Activated T-cell treated with anti-CD3 and anti-CD28 coated beads, Interleukin-2, amount 50 U/mL, for 1 hour (primary cell): ENCODE measurements around the gene IL10RA.
"Not testable (repeated sequence)": the region's sequence is repeated elsewhere in the genome, so short reads cannot be mapped to it uniquely, and the experiment has no call there.

Source experiments
- DNase-seq: peaks from one replicate; pipeline ENCODE4 v3.0.0-alpha.2; 2020

IL10RA gene

GRCh38 chr11:117985953-117986887 is at the start of gene IL10RA:
Gene IL10RA, plus strand, starts transcription at chr11:117986394. Its CDS starts 74 bp downstream, at chr11:117986468.
- peak; percentile 89 for DNase-seq

DNA sequence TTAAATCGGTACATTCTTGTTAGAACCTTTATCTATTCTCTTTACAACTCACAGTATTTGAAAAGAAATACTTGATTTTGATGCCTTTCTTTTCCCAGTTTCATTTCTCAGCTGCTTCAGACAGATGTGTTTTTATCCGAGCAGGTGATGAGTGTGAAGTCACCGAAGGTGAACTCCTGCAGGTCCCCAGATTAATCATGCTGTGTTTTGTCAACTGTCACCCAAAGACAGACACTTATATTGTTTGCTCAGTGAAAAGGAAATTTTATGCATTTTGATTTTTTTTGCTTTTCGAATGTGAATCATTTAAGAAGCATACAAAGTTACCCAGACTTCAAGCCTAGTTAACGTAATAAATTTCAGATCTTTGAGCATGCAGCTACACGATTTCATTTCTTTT is 49.2 kb upstream of the IL10RA start:
- DNase-seq: no peak

GRCh38 chr11:117940736-117941135 is 45.5 kb upstream of the IL10RA start:
- DNase-seq: no peak

DNA sequence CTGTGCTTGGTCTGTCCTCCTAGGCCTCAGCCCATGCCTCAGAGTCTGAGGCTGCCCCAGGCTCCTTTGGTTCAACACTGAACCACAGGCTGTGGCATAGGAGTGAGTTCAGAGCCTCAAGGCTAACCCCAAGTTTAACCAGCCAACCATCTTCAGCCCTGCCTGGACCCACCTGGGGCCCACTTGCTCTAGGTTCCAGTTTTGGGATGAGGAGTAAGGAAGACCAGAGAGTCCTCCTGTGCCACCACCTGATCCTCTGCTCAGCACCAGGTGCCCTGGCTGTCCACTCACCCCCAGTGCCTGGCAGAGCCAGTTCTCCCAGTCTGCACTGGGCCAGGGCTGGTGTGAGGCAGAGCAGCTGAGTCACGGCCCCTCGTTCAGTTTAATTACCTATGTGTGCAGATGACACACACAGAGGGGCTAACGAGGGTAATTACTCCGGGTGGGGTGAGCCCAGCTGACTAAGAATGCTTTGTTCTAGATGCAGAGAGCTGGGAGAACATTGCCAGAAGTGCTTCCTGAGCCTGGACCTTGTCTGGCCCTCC is 45.0 kb upstream of the IL10RA start:
- DNase-seq: no peak

DNA sequence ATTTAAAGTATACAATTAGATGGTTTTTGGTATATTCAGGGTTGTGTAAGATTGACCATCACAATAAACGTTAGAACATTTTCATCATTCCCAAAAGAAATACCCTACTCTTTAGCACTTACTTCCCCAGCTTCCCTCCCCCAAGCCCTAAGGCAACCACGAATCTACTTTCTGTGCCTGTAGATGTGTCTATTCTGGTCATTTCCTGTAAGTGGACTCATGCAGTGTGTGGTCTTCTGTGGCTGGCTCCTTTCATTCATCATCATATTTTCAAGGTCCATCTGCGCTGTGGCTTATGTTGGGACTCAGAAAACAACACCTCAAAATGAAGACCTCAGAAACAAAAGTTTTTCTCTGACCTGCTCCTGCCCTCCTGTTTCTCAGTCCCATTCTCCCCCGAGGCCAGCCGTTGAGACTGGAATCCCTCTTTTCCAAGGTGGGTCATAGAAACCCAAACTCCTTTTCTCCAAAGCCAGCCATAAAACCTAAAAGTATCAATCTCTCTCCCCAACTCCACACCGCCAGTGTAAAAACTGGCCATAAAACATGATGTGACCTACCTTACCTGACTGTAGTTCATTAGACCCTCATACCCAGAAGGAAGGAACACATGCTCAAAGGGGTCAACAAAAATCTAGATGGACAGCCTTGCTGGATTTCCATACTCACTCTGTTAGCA is 44.1 kb upstream of the IL10RA start:
- DNase-seq: no peak

GRCh38 chr11:117944554-117944953 is 41.6 kb upstream of the IL10RA start:
- DNase-seq: no peak

GRCh38 chr11:117945047-117945810 is 41.0 kb upstream of the IL10RA start:
- no peak for DNase-seq

- DNase-seq: no peak
Measured at GRCh38 chr11:117946156-117946841, 39.9 kb upstream of the IL10RA start.

GRCh38 chr11:117946842-117947526 is 39.2 kb upstream of the IL10RA start:
- peak; percentile 85 for DNase-seq

- DNase-seq: not testable (repeated sequence)
Measured at GRCh38 chr11:117947751-117948150, 38.4 kb upstream of the IL10RA start.

- not testable (repeated sequence) for DNase-seq
Measured at GRCh38 chr11:117948466-117948865, 37.7 kb upstream of the IL10RA start.

GRCh38 chr11:117949062-117949461 is 37.1 kb upstream of the IL10RA start:
- no peak for DNase-seq

DNA sequence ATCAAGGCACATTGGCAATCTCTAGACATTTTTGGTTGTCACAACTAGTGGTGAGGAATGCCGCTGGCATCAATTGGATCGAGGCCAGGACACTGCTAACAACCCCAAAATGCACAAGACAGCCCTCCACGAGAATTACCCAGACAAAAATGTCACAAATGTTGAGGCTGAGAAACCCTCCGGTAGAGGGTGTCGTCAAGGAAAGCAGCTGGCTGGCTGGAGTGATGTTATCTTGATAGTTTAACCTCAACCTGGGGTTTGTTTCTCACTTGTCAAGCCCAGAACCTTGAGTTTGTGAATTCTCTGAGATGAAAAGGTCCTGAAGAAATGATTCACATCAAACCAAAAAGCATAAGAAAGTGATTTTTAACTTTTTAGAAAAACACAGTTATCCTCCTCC is 35.9 kb upstream of the IL10RA start:
- peak; percentile 66 for DNase-seq

GRCh38 chr11:117950993-117951961 is 34.9 kb upstream of the IL10RA start:
- DNase-seq: peak; percentile 56

DNA sequence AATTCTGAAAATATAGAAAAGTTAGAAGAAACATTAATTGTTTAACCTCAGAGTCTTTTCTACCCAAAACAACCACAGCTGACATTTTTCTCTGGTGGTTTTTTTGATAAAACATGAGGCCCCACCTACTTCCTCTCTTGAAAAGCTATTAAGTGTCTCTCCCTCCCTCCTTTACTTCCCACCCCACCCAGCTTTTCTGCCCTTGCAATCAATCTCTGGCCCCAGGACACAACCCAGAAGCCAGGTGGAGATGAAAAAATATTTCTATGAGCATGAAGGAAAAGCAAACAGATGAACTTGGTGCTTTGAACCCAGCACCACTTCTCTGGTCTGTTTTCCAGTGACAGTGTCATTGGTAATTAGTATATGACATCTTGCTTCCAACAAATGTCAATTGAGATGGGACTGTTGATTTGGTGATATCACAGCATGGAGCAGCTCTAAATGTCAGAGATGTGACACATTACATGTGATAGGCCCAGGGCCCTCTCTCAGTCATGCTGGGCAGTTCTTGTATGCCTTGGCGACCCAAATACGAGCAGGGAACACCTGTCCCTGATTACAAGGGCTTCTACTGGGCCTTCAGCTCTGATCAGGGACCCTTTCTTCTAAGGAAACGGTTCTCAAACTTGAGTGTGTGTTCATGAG is 33.0 kb upstream of the IL10RA start:
- DNase-seq: peak; percentile 46

- DNase-seq: no peak
Measured at GRCh38 chr11:117958949-117959348, 27.2 kb upstream of the IL10RA start.

DNA sequence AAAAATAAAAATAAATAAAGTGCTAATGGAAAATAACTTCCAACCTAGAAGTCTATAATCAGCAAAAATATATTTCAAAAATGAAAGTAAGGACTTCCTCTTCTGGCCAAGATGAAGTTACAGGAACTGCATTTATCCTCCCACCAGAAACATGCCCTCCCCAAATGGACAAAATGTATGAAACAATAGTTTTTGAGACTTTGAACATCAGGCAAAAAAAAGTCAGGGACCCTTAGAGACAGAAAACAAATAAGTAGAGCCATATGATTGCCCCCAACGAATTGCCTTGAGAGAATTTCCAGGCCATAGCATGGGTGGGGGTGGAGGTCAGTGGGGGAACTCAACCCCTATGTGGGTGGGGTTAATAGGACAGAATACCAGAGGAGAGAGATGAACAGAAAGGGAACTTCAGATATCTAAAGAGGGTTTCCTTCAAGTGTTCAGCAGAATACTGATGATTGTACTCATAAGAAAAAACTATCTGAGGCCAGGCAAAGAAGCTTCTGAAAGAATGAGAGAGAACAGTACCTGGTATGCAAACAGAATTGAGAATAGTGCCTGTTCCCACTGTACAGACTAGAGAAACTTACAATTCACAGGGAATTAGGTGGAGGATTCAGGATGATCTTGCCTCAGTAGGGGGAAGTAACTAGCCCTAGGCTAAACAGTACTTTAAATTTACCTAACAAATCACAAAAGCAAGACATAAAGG is 26.6 kb upstream of the IL10RA start:
- DNase-seq: no peak

- no peak for DNase-seq
Measured at GRCh38 chr11:117960406-117960805, 25.8 kb upstream of the IL10RA start.

DNA sequence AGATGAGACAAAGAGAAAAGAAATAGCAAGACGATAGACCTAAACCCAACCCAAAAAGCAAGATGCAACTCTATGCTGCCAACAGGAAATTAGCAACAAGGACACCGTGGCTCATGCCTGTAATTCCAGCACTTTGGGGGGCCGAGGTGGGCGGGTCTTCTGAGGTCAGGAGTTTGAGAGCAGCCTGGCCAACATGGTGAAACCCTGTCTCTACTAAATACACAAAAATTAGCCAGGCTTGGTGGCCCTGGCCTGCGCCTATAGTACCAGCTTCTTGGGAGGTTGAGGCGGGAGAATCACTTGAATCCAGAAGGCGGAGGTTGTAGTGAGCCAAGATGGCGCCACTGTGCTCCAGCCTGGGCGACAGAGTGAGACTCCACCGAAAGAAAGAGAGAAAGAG is 24.3 kb upstream of the IL10RA start:
- DNase-seq: no peak
